ENCODE measurements around the gene ZNF536. TPM values are rescaled to one million over a fixed set of nuclear protein-coding genes. Genes with fewer than 3 reads are reported as not detected.

Gene ZNF536
- total RNA-seq, 1 experiment from 2014 or later = not detected

GRCh38 chr19:30341611-30342201 lies 30.5 kb upstream of the ZNF536 start:
- TF ChIP-seq CTCF (conservative IDR thresholded peaks at IDR 0.05; ENCODE audit: low read depth, low read length) = no peak
- no peak for TF ChIP-seq EZH2 (IDR thresholded peaks at IDR 0.05; ENCODE audit: low read length, unreplicated experiment)
- TF ChIP-seq EZH2phosphoT487 (IDR thresholded peaks at IDR 0.05; ENCODE audit: borderline replicate concordance, low read length) = no peak
- Histone ChIP-seq H3K9ac (ENCODE audit: low read length) (no peak overlapping the region), H3K27me3 (ENCODE audit: low read length) (no peaks in the 10 kb centered on the region), H3K9me3 (ENCODE audit: low read length) (no peaks in the 10 kb centered on the region), H3K4me1 (ENCODE audit: insufficient read depth, low read length) (no peaks in the 10 kb centered on the region), H3K4me2 (ENCODE audit: low read length) (no peak overlapping the region), H3K27ac (ENCODE audit: low read length) (no peak overlapping the region), H3K36me3 (ENCODE audit: low read depth, low read length) (no peaks in the 10 kb centered on the region), H3F3A (ENCODE audit: low read length, unreplicated experiment) (no peaks in the 10 kb centered on the region), H3K79me2 (ENCODE audit: low read length) (no peaks in the 10 kb centered on the region), H2AFZ (ENCODE audit: low read length) (no peak overlapping the region), H3K9me2 (replicated peaks; ENCODE audit: low read length) (no peaks in the 10 kb centered on the region), H3K4me3 (ENCODE audit: low read length) (no peak overlapping the region), H4K20me1 (ENCODE audit: low read length) (no peaks in the 10 kb centered on the region)
- CTCF ChIA-PET = no interaction called here
- no peak for ATAC-seq
- POLR2A ChIA-PET (ENCODE audit: unreplicated experiment) = no interaction called here
- intact Hi-C loops (cut with micrococcal nuclease) = no loop called here
- BruUV-seq (replicated peaks) = no TSS peak
- DNase-seq = no peak

- H3K9ac ChIP-seq (ENCODE audit: low read length) = no peak overlapping the region
- H2AFZ ChIP-seq (ENCODE audit: low read length) = no peak overlapping the region
- ChIA-PET CTCF (no interaction called here), POLR2A (ENCODE audit: unreplicated experiment) (no interaction called here)
- intact Hi-C loops (cut with micrococcal nuclease) = no loop called here
- no peaks in the 10 kb centered on the region for H3K4me1 ChIP-seq (ENCODE audit: insufficient read depth, low read length)
- no TSS peak for BruUV-seq (replicated peaks)
- no peak overlapping the region for H3K4me3 ChIP-seq (ENCODE audit: low read length)
- DNase-seq (no peak), ATAC-seq (no peak)
- H3K9me3 ChIP-seq (ENCODE audit: low read length) = no peaks in the 10 kb centered on the region
- H3F3A ChIP-seq (ENCODE audit: low read length, unreplicated experiment) = no peaks in the 10 kb centered on the region
- H3K27ac ChIP-seq (ENCODE audit: low read length) = no peak overlapping the region
- no peaks in the 10 kb centered on the region for H3K27me3 ChIP-seq (ENCODE audit: low read length)
- TF ChIP-seq EZH2phosphoT487 (IDR thresholded peaks at IDR 0.05; ENCODE audit: borderline replicate concordance, low read length) (no peak), EZH2 (IDR thresholded peaks at IDR 0.05; ENCODE audit: low read length, unreplicated experiment) (no peak), CTCF (conservative IDR thresholded peaks at IDR 0.05; ENCODE audit: low read depth, low read length) (no peak)
- H3K9me2 ChIP-seq (replicated peaks; ENCODE audit: low read length) = no peaks in the 10 kb centered on the region
- no peaks in the 10 kb centered on the region for H3K79me2 ChIP-seq (ENCODE audit: low read length)
- no peak overlapping the region for H3K4me2 ChIP-seq (ENCODE audit: low read length)
- no peaks in the 10 kb centered on the region for H4K20me1 ChIP-seq (ENCODE audit: low read length)
- H3K36me3 ChIP-seq (ENCODE audit: low read depth, low read length) = no peaks in the 10 kb centered on the region
These were observed 29.3 kb upstream of the ZNF536 start for GRCh38 chr19:30342901-30343300.

- Histone ChIP-seq H3K4me1 (ENCODE audit: insufficient read depth, low read length) (no peaks in the 10 kb centered on the region), H3K9ac (ENCODE audit: low read length) (no peak overlapping the region), H3K27me3 (ENCODE audit: low read length) (no peaks in the 10 kb centered on the region), H3K4me3 (ENCODE audit: low read length) (no peak overlapping the region), H3F3A (ENCODE audit: low read length, unreplicated experiment) (no peaks in the 10 kb centered on the region), H3K79me2 (ENCODE audit: low read length) (no peaks in the 10 kb centered on the region), H3K27ac (ENCODE audit: low read length) (no peak overlapping the region), H3K36me3 (ENCODE audit: low read depth, low read length) (no peaks in the 10 kb centered on the region), H3K9me2 (replicated peaks; ENCODE audit: low read length) (no peaks in the 10 kb centered on the region), H3K9me3 (ENCODE audit: low read length) (no peaks in the 10 kb centered on the region), H4K20me1 (ENCODE audit: low read length) (no peaks in the 10 kb centered on the region), H2AFZ (ENCODE audit: low read length) (no peak overlapping the region), H3K4me2 (ENCODE audit: low read length) (no peak overlapping the region)
- no peak for ATAC-seq
- ChIA-PET POLR2A (ENCODE audit: unreplicated experiment) (no interaction called here), CTCF (no interaction called here)
- peak; percentile 1 for DNase-seq
- TF ChIP-seq EZH2phosphoT487 (IDR thresholded peaks at IDR 0.05; ENCODE audit: borderline replicate concordance, low read length) (no peak), CTCF (conservative IDR thresholded peaks at IDR 0.05; ENCODE audit: low read depth, low read length) (no peak), EZH2 (IDR thresholded peaks at IDR 0.05; ENCODE audit: low read length, unreplicated experiment) (no peak)
- intact Hi-C loops (cut with micrococcal nuclease) = no loop called here
- no TSS peak for BruUV-seq (replicated peaks)
These were observed 27.4 kb upstream of the ZNF536 start for GRCh38 chr19:30344446-30345425.
